Smooth muscle cell (in vitro differentiated cells): ENCODE measurements around the gene PLET1. TPM values are rescaled to one million over a fixed set of nuclear protein-coding genes. Genes with fewer than 3 reads are reported as not detected.

ENCODE experiments used
- DNase-seq: peaks from one replicate; lab custom pipeline; 2025; ENCODE audit not compliant: unreplicated experiment; lab: John Stamatoyannopoulos, UW
- H2AFZ ChIP-seq: fragments of 200-600 bp; sonication (generic); 2 replicates; pipeline ENCODE4 v1.6.0; 2016; ENCODE audit warnings: antibody characterized with exemption, low read depth, mild to moderate bottlenecking
- H3F3A ChIP-seq: fragments of 200-600 bp; sonication (generic); 2 replicates; pipeline ENCODE4 v1.6.0; 2017; ENCODE audit warnings: antibody characterized with exemption, low read depth
- H3K27ac ChIP-seq: fragments of 200-600 bp; sonication (generic); 2 replicates; pipeline ENCODE4 v1.5.1; 2016; ENCODE audit warnings: low read depth, mild to moderate bottlenecking
- H3K27me3 ChIP-seq: fragments of 200-600 bp; sonication (generic); 2 replicates; pipeline ENCODE4 v1.6.1; 2016; ENCODE audit warnings: low read depth, mild to moderate bottlenecking
- H3K36me3 ChIP-seq: fragments of 200-600 bp; sonication (generic); 2 replicates; pipeline ENCODE4 v1.5.1; 2016; ENCODE audit warnings: low read depth
- H3K4me1 ChIP-seq: fragments of 200-600 bp; sonication (generic); 2 replicates; pipeline ENCODE4 v1.5.1; 2016; ENCODE audit warnings: low read depth
- H3K4me2 ChIP-seq: fragments of 200-600 bp; sonication (generic); 2 replicates; pipeline ENCODE4 v1.6.0; 2016; ENCODE audit warnings: mild to moderate bottlenecking
- H3K4me3 ChIP-seq: fragments of 200-600 bp; sonication (generic); 2 replicates; pipeline ENCODE4 v1.5.1; 2016; ENCODE audit warnings: mild to moderate bottlenecking
- H3K79me2 ChIP-seq: fragments of 200-600 bp; sonication (generic); 2 replicates; pipeline ENCODE4 v1.6.0; 2016; ENCODE audit warnings: low read depth, mild to moderate bottlenecking
- H3K9ac ChIP-seq: fragments of 200-600 bp; sonication (generic); 2 replicates; pipeline ENCODE4 v1.6.0; 2016; ENCODE audit warnings: low read depth
- H3K9me3 ChIP-seq: fragments of 200-600 bp; sonication (generic); replicated peaks from 2 replicates; pipeline ENCODE4 v1.5.1; 2016; ENCODE audit warnings: low read depth
- H4K20me1 ChIP-seq: fragments of 200-600 bp; sonication (generic); 2 replicates; pipeline ENCODE4 v1.6.0; 2016; ENCODE audit warnings: low read depth
- WGBS: methylation state at CpG from one replicate; pipeline ENCODE4 v1.1.7; 2016; ENCODE audit warnings: low lambda C conversion rate; 5-methylcytosine and 5-hydroxymethylcytosine counted together
- polyA plus RNA-seq: library from polyadenylated mRNA; unstranded; fragments of >200 nt; fragmentation: Nextera tagmentation; extraction: Ambion mirVana; gene quantifications from 2 replicates; pipeline ENCODE4 v1.2.1, GENCODE V29; 2016
- total RNA-seq: library from RNA; depleted of rRNA; stranded (reverse); fragments of >200 nt; gene quantifications from 2 replicates; pipeline ENCODE4 v1.2.3, GENCODE V29; 2014
- TF ChIP-seq, protein P1 (sequence below): fragments of 200-600 bp; sonication (generic); IDR thresholded peaks from 2 replicates; pipeline ENCODE4 v1.5.1; 2017; ENCODE audit warnings: borderline replicate concordance, mild to moderate bottlenecking, antibody characterized with exemption; ENCODE audit not compliant: insufficient read depth, poor library complexity, severe bottlenecking

The PLET1 gene
- total RNA-seq (not detected in 2 replicates), polyA plus RNA-seq (0.15 TPM in 1 of 2 replicates, not detected in the other)

GRCh38 chr11:112260490-112260889, at the start of gene PLET1:
PLET1 (minus strand) TSS chr11:112260860; CDS start chr11:112260589, 271 bp downstream.
- Histone ChIP-seq H3K9ac (no peak within 1 kb of the TSS), H4K20me1 (no peaks in the 10 kb centered on the region), H3K4me1 (no peaks in the 10 kb centered on the region), H3K4me2 (no peak within 1 kb of the TSS), H3F3A (peaks cover 4% of the 10 kb centered on the region), H3K27ac (no peak within 1 kb of the TSS), H3K4me3 (no peak within 1 kb of the TSS), H3K9me3 (no peaks in the 10 kb centered on the region), H3K36me3 (no peaks in the 10 kb centered on the region), H3K79me2 (no peaks in the 10 kb centered on the region), H2AFZ (no peak within 1 kb of the TSS), H3K27me3 (no peaks in the 10 kb centered on the region)
- WGBS: 96% methylated on average over 2 of the region's 2 CpGs
- TF ChIP-seq, protein P1, sequence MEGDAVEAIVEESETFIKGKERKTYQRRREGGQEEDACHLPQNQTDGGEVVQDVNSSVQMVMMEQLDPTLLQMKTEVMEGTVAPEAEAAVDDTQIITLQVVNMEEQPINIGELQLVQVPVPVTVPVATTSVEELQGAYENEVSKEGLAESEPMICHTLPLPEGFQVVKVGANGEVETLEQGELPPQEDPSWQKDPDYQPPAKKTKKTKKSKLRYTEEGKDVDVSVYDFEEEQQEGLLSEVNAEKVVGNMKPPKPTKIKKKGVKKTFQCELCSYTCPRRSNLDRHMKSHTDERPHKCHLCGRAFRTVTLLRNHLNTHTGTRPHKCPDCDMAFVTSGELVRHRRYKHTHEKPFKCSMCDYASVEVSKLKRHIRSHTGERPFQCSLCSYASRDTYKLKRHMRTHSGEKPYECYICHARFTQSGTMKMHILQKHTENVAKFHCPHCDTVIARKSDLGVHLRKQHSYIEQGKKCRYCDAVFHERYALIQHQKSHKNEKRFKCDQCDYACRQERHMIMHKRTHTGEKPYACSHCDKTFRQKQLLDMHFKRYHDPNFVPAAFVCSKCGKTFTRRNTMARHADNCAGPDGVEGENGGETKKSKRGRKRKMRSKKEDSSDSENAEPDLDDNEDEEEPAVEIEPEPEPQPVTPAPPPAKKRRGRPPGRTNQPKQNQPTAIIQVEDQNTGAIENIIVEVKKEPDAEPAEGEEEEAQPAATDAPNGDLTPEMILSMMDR: no peak
- DNase-seq: no peak

- Histone ChIP-seq H3K27me3 (peaks cover 8% of the 10 kb centered on the region), H3K79me2 (no peaks in the 10 kb centered on the region), H3K4me1 (no peaks in the 10 kb centered on the region), H3K27ac (no peak overlapping the region), H3K9ac (no peak overlapping the region), H3K9me3 (no peaks in the 10 kb centered on the region), H4K20me1 (no peaks in the 10 kb centered on the region), H3K4me3 (no peak overlapping the region), H3K36me3 (no peaks in the 10 kb centered on the region), H3F3A (no peaks in the 10 kb centered on the region), H2AFZ (no peak overlapping the region), H3K4me2 (no peak overlapping the region)
- 71% methylated on average over 2 of the region's 2 CpGs for WGBS
- DNase-seq: no peak
- TF ChIP-seq, protein P1: no peak
Observed at GRCh38 chr11:112310419-112310818, 49.8 kb upstream of the PLET1 start.

DNA sequence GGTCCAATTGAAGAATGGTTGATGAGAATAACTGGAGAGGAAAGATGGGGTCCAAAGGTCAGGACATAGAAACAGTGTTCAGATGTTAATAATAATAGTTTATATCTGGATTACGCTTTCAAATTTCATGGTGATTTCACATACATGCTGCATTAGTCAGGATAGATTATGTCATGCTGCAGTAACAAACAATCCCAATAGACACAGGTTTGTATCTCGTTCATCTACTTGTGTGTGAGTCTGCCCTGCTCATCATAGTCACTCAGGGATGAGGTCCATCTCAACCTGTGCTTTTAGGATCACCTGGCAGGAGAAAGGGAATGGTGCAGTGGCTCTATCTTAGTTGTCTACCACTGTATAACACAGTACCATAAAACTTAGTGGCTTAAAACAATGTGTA, 48.0 kb upstream of the PLET1 start:
- H3F3A ChIP-seq: no peaks in the 10 kb centered on the region
- no peaks in the 10 kb centered on the region for H3K79me2 ChIP-seq
- no peak overlapping the region for H3K27ac ChIP-seq
- no peak overlapping the region for H3K9ac ChIP-seq
- H3K4me1 ChIP-seq: no peaks in the 10 kb centered on the region
- H3K36me3 ChIP-seq: no peaks in the 10 kb centered on the region
- H3K4me2 ChIP-seq: no peak overlapping the region
- TF ChIP-seq, protein P1: no peak
- H3K27me3 ChIP-seq: peaks cover 8% of the 10 kb centered on the region
- H3K4me3 ChIP-seq: no peak overlapping the region
- no peak for DNase-seq
- H2AFZ ChIP-seq: no peak overlapping the region
- no peaks in the 10 kb centered on the region for H3K9me3 ChIP-seq
- no peaks in the 10 kb centered on the region for H4K20me1 ChIP-seq
- 88% methylated on average over 2 of the region's 2 CpGs for WGBS

GRCh38 chr11:112307616-112308015, 47.0 kb upstream of the PLET1 start:
- Histone ChIP-seq H3K4me1 (peaks cover 1% of the 10 kb centered on the region), H4K20me1 (no peaks in the 10 kb centered on the region), H2AFZ (no peak overlapping the region), H3K79me2 (no peaks in the 10 kb centered on the region), H3K4me3 (no peak overlapping the region), H3K9ac (no peak overlapping the region), H3F3A (no peaks in the 10 kb centered on the region), H3K9me3 (no peaks in the 10 kb centered on the region), H3K27me3 (peaks cover 4% of the 10 kb centered on the region), H3K4me2 (no peak overlapping the region), H3K27ac (no peak overlapping the region), H3K36me3 (no peaks in the 10 kb centered on the region)
- DNase-seq: no peak
- TF ChIP-seq, protein P1: no peak
